ENCODE results near the gene COQ7.

The COQ7 gene

GRCh38 chr16:19086322-19087199, 19.1 kb downstream of the COQ7 start:
- peak; percentile 99 for TF ChIP-seq CTCF (IDR thresholded peaks at IDR 0.05)
- Mint-ChIP-seq H3K27ac (no peak overlapping the region), H3K4me1 (peaks cover 7% of the 10 kb centered on the region), H3K9me3 (peaks cover 8% of the 10 kb centered on the region), H3K27me3 (ENCODE audit: low read depth, poor library complexity) (peaks cover 22% of the 10 kb centered on the region), H3K4me3 (peak overlapping the region; percentile 77), H3K36me3 (ENCODE audit: low read depth) (peaks cover 17% of the 10 kb centered on the region)
- DNase-seq = peak; percentile 92

- Mint-ChIP-seq H3K9me3 (peaks cover 10% of the 10 kb centered on the region), H3K4me3 (no peak overlapping the region), H3K27ac (no peak overlapping the region), H3K4me1 (peaks cover 7% of the 10 kb centered on the region), H3K27me3 (ENCODE audit: low read depth, poor library complexity) (peaks cover 26% of the 10 kb centered on the region), H3K36me3 (ENCODE audit: low read depth) (peaks cover under 1% of the 10 kb centered on the region)
- DNase-seq = no peak
- TF ChIP-seq CTCF (IDR thresholded peaks at IDR 0.05) = no peak
Observed at GRCh38 chr16:19088341-19088916, 21.0 kb downstream of the COQ7 start.

GRCh38 chr16:19089410-19089955, 22.1 kb downstream of the COQ7 start:
- Mint-ChIP-seq H3K27me3 (ENCODE audit: low read depth, poor library complexity) (peaks cover 28% of the 10 kb centered on the region), H3K4me1 (peaks cover 14% of the 10 kb centered on the region), H3K27ac (no peak overlapping the region), H3K4me3 (no peak overlapping the region), H3K9me3 (peaks cover 10% of the 10 kb centered on the region), H3K36me3 (ENCODE audit: low read depth) (no peaks in the 10 kb centered on the region)
- no peak for TF ChIP-seq CTCF (IDR thresholded peaks at IDR 0.05)
- DNase-seq = no peak

GRCh38 chr16:19090916-19091315, 23.5 kb downstream of the COQ7 start:
- Mint-ChIP-seq H3K4me3 (no peak overlapping the region), H3K27ac (no peak overlapping the region), H3K36me3 (ENCODE audit: low read depth) (no peaks in the 10 kb centered on the region), H3K27me3 (ENCODE audit: low read depth, poor library complexity) (peaks cover 20% of the 10 kb centered on the region), H3K9me3 (peaks cover 10% of the 10 kb centered on the region), H3K4me1 (peaks cover 19% of the 10 kb centered on the region)
- no peak for TF ChIP-seq CTCF (IDR thresholded peaks at IDR 0.05)
- no peak for DNase-seq

- peaks cover 18% of the 10 kb centered on the region for H3K9me3 Mint-ChIP-seq
- DNase-seq = no peak
- no peak for TF ChIP-seq CTCF (IDR thresholded peaks at IDR 0.05)
- no peak overlapping the region for H3K27ac Mint-ChIP-seq
- no peaks in the 10 kb centered on the region for H3K36me3 Mint-ChIP-seq (ENCODE audit: low read depth)
- H3K27me3 Mint-ChIP-seq (ENCODE audit: low read depth, poor library complexity) = peaks cover 11% of the 10 kb centered on the region
- no peak overlapping the region for H3K4me3 Mint-ChIP-seq
- H3K4me1 Mint-ChIP-seq = peaks cover 11% of the 10 kb centered on the region
Observed at GRCh38 chr16:19092653-19093410, 25.4 kb downstream of the COQ7 start.
